NB4 (cell line): ENCODE data around the gene MAGI1.

ENCODE experiments used
- CTCF ChIP-seq: IDR thresholded peaks from one replicate; pipeline ENCODE4 v1.5.1; 2012; ENCODE audit warnings: low read depth, low read length
- MYC ChIP-seq: IDR thresholded peaks from 2 replicates; pipeline ENCODE4 v1.6.1; 2011; ENCODE audit warnings: low read depth, low read length
- POLR2A ChIP-seq: IDR thresholded peaks from 2 replicates; pipeline ENCODE4 v1.6.1; 2011; ENCODE audit warnings: mild to moderate bottlenecking; ENCODE audit not compliant: insufficient read length; ENCODE audit errors: extremely low read depth
- TF ChIP-seq, protein P1 (sequence below): IDR thresholded peaks from 2 replicates; pipeline ENCODE4 v1.6.1; 2011; ENCODE audit warnings: low read depth, low read length

DNA sequence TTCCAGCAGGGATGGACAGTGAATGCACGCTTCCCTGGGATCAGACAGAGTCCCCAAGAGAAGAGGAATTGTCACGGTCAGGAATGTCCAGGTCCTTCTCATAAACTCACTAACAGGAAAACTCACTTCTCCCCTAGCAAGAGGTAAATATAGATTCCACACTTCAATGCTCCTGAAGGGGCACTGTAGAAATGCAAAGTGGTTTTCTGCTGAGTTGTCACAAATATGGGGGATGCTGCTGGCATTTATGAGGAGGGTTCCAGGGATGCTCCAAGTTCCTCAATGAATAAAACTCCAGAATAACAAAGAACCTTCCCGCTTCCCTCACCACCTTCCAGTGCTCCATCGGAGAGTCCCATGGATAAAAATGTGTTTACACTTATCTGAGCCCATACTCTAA lies 423.4 kb downstream of the MAGI1 start:
- TF ChIP-seq CTCF (no peak), POLR2A (no peak), MYC (no peak)
- TF ChIP-seq, protein P1, sequence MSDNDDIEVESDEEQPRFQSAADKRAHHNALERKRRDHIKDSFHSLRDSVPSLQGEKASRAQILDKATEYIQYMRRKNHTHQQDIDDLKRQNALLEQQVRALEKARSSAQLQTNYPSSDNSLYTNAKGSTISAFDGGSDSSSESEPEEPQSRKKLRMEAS, result no peak
